ENCODE measurements around the gene OSTN.

DNA sequence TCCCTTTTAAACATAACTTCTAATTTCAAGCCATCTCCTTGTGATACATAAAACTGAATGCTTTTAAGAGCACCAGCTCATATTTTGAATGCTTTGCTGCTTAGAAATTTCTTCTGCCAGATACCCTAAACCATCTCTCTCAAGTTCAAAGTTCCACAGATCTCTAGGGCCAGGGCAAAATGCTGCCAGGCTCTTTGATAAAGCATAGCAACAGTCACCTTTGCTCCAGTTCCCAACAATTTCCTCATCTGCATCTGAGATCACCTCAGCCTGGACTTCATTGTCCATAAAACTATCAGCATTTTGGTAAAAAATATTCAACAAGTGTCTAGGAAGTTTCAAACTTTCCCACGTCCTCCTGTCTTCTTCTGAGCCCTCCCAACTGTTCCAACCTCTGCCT, 17.5 kb downstream of the OSTN start:
- TF ChIP-seq, protein P1, sequence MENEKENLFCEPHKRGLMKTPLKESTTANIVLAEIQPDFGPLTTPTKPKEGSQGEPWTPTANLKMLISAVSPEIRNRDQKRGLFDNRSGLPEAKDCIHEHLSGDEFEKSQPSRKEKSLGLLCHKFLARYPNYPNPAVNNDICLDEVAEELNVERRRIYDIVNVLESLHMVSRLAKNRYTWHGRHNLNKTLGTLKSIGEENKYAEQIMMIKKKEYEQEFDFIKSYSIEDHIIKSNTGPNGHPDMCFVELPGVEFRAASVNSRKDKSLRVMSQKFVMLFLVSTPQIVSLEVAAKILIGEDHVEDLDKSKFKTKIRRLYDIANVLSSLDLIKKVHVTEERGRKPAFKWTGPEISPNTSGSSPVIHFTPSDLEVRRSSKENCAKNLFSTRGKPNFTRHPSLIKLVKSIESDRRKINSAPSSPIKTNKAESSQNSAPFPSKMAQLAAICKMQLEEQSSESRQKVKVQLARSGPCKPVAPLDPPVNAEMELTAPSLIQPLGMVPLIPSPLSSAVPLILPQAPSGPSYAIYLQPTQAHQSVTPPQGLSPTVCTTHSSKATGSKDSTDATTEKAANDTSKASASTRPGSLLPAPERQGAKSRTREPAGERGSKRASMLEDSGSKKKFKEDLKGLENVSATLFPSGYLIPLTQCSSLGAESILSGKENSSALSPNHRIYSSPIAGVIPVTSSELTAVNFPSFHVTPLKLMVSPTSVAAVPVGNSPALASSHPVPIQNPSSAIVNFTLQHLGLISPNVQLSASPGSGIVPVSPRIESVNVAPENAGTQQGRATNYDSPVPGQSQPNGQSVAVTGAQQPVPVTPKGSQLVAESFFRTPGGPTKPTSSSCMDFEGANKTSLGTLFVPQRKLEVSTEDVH (IDR thresholded peaks at IDR 0.05; ENCODE audit: low read depth, partially characterized antibody): no peak
- TF ChIP-seq, protein P2, sequence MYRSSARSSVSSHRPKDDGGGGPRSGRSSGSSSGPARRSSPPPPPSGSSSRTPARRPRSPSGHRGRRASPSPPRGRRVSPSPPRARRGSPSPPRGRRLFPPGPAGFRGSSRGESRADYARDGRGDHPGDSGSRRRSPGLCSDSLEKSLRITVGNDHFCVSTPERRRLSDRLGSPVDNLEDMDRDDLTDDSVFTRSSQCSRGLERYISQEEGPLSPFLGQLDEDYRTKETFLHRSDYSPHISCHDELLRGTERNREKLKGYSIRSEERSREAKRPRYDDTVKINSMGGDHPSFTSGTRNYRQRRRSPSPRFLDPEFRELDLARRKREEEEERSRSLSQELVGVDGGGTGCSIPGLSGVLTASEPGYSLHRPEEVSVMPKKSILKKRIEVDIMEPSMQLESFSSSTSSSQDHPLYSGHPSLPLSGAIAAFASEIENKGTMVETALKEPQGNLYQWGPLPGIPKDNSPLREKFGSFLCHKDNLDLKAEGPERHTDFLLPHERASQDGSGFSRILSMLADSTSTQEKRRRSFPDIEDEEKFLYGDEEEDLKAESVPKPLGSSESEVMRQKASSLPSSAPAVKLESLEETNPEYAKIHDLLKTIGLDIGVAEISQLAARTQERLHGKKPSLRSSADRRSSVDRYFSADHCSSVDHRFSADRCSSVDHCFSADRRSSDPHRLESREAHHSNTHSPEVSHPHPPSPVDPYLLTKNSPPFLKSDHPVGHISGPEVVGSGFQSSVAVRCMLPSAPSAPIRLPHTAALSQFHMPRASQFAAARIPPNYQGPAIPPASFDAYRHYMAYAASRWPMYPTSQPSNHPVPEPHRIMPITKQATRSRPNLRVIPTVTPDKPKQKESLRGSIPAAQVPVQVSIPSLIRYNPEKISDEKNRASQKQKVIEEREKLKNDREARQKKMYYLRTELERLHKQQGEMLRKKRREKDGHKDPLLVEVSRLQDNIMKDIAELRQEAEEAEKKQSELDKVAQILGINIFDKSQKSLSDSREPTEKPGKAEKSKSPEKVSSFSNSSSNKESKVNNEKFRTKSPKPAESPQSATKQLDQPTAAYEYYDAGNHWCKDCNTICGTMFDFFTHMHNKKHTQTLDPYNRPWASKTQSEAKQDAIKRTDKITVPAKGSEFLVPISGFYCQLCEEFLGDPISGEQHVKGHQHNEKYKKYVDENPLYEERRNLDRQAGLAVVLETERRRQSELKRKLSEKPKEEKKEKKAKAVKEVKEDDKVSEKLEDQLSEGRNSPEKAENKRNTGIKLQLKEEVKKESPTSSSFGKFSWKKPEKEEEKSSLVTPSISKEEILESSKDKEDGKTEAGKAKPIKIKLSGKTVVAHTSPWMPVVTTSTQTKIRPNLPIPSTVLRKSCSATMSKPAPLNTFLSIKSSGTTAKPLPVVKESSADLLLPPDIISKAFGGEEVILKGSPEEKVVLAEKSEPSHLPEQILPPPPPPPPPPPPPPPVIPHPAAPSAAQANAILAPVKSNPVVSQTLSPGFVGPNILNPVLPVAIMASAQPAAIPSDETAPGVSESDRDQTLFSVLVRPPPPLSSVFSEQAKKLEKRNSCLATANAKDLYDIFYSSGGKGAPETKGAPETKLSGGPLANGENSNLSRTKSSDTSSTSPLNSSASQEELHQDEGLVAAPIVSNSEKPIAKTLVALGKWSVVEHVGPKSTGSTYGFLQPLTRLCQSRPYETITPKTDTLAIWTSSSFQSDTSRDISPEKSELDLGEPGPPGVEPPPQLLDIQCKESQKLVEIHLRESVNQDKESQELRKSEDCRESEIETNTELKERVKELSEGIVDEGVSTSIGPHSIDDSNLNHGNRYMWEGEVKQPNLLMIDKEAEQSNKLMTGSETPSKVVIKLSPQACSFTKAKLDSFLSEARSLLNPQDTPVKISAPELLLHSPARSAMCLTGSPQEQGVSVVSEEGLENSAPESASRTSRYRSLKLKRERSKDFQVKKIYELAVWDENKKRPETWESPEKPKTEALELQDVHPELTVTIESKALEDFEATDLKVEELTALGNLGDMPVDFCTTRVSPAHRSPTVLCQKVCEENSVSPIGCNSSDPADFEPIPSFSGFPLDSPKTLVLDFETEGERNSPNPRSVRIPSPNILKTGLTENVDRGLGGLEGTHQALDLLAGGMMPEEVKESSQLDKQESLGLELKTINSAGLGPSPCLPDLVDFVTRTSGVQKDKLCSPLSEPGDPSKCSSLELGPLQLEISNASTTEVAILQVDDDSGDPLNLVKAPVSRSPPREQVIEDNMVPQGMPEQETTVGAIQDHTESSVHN (IDR thresholded peaks at IDR 0.05; ENCODE audit: borderline replicate concordance in 1 of 2, low read depth in 1 of 2): no peak
- TF ChIP-seq NBN (IDR thresholded peaks at IDR 0.05; ENCODE audit: low read depth) (no peak), ZNF133 (CRISPR knock-in tag; IDR thresholded peaks at IDR 0.05) (no peak)

Measured in K562 (cell line).